SK-N-SH (cell line): ENCODE results near the gene DSCAM. TPM values are rescaled to one million over a fixed set of nuclear protein-coding genes. Genes with fewer than 3 reads are reported as not detected.

Experiments
- CTCF ChIA-PET: fragments of 300-600, 350-600 bp; formaldehyde crosslinking; extraction: SDS; loops from one replicate; lab custom pipeline; 2021; lab: Yijun Ruan, JAX
- POLR2A ChIA-PET: fragments of 350-600 bp; sonication (Branson Sonifier 250); formaldehyde crosslinking; extraction: SDS; loops from one replicate; lab custom pipeline; 2020; ENCODE audit warnings: antibody characterized with exemption, inconsistent platforms; lab: Yijun Ruan, JAX
- DNase-seq: peaks from one replicate; pipeline ENCODE4 v3.0.0; 2012
- H2AFZ ChIP-seq: fragments of 200-600 bp; sonication (generic); 2 replicates; pipeline ENCODE4 v1.8.1; 2016; ENCODE audit warnings: antibody characterized with exemption, mild to moderate bottlenecking, low read depth
- H3F3A ChIP-seq: fragments of 200-600 bp; sonication (generic); replicated peaks from 2 replicates; pipeline ENCODE3; 2016; ENCODE audit warnings: antibody characterized with exemption, mild to moderate bottlenecking; ENCODE audit not compliant: insufficient read depth
- H3K27ac ChIP-seq, 2 experiments: fragments of 200-500 bp in 1 of 2; fragments of 200-600 bp in 1 of 2; sonication (Bioruptor generic) in 1 of 2; sonication (generic), shearing (Covaris generic) in 1 of 2; 2 replicates each; pipeline versions ENCODE4 v1.5.1 to v1.6.1; 2014 to 2016; ENCODE audit warnings: low read depth in 2 of 2, inconsistent platforms in 1 of 2, low read length in 1 of 2, mild to moderate bottlenecking in 1 of 2, mixed read lengths in 1 of 2
- H3K27me3 ChIP-seq: fragments of 200-600 bp; sonication (generic), shearing (Covaris generic); 2 replicates; pipeline ENCODE4 v1.6.1; 2016; ENCODE audit warnings: mixed run types; ENCODE audit not compliant: insufficient read depth
- H3K36me3 ChIP-seq, 2 experiments: fragments of 200-500 bp in 1 of 2; fragments of 200-600 bp in 1 of 2; sonication (Bioruptor generic) in 1 of 2; sonication (generic) in 1 of 2; replicated peaks in 1 of 2; 2 replicates each; pipeline versions ENCODE3 to v1.5.1; 2014 to 2016; ENCODE audit warnings: low read length in 1 of 2, mild to moderate bottlenecking in 1 of 2; ENCODE audit not compliant: insufficient read depth in 2 of 2, control insufficient read depth in 1 of 2
- H3K4me1 ChIP-seq, 2 experiments: fragments of 200-500 bp in 1 of 2; fragments of 200-600 bp in 1 of 2; sonication (Bioruptor generic) in 1 of 2; sonication (generic), shearing (Covaris generic) in 1 of 2; 2 replicates each; pipeline versions ENCODE4 v1.5.1 to v1.6.1; 2014 to 2016; ENCODE audit warnings: low read depth in 1 of 2, low read length in 1 of 2, mixed run types in 1 of 2; ENCODE audit not compliant: insufficient read depth in 2 of 2, control insufficient read depth in 1 of 2
- H3K4me2 ChIP-seq: fragments of 200-600 bp; sonication (generic), shearing (Covaris generic); 2 replicates; pipeline ENCODE4 v1.6.1; 2017; ENCODE audit warnings: mixed run types
- H3K4me3 ChIP-seq, 2 experiments: fragments of 200-500 bp in 1 of 2; fragments of 200-600 bp in 1 of 2; sonication (Bioruptor generic) in 1 of 2; sonication (generic), shearing (Covaris generic) in 1 of 2; 2 replicates each; pipeline versions ENCODE4 v1.5.1 to v1.8.1; 2014 to 2016; ENCODE audit warnings: low read depth in 2 of 2, inconsistent platforms in 1 of 2, low read length in 1 of 2, mild to moderate bottlenecking in 1 of 2, mixed read lengths in 1 of 2, moderate library complexity in 1 of 2
- H3K79me2 ChIP-seq: fragments of 200-600 bp; sonication (generic); 2 replicates; pipeline ENCODE4 v1.8.1; 2017; ENCODE audit warnings: mild to moderate bottlenecking; ENCODE audit not compliant: insufficient read depth
- H3K9ac ChIP-seq: fragments of 200-600 bp; sonication (generic); 2 replicates; pipeline ENCODE4 v1.6.1; 2017; ENCODE audit warnings: mixed run types
- H3K9me2 ChIP-seq: fragments of 200-600 bp; sonication (generic); 2 replicates; pipeline ENCODE4 v1.6.1; 2017; ENCODE audit warnings: mixed run types
- H3K9me3 ChIP-seq: fragments of 200-600 bp; sonication (generic); 2 replicates; pipeline ENCODE4 v1.6.1; 2017; ENCODE audit warnings: mixed run types, mild to moderate bottlenecking, moderate library complexity
- H4K20me1 ChIP-seq: fragments of 200-600 bp; sonication (generic); 2 replicates; pipeline ENCODE4 v1.6.1; 2017; ENCODE audit warnings: mild to moderate bottlenecking, mixed run types; ENCODE audit not compliant: insufficient read depth
- CHD2 ChIP-seq: fragments of 150-350 bp; IDR thresholded peaks from 2 replicates; pipeline ENCODE4 v1.6.1; 2018; ENCODE audit warnings: low read length; ENCODE audit not compliant: partially characterized antibody
- ELF1 ChIP-seq: IDR thresholded peaks from 2 replicates; pipeline ENCODE4 v1.4.0; 2012
- EP300 ChIP-seq, 2 experiments: IDR thresholded peaks; 2 replicates each; pipeline versions ENCODE4 v1.4.0 to v1.6.1; 2012; ENCODE audit warnings: borderline replicate concordance in 1 of 2, low read depth in 1 of 2, low read length in 1 of 2
- EZH2phosphoT487 ChIP-seq: fragments of 200-600 bp; sonication (generic); IDR thresholded peaks from 2 replicates; pipeline ENCODE4 v1.6.1; 2017; ENCODE audit warnings: low read depth, mixed run types, mild to moderate bottlenecking, antibody characterized with exemption, moderate library complexity, borderline replicate concordance
- FOXM1 ChIP-seq: IDR thresholded peaks from 2 replicates; pipeline ENCODE4 v1.4.0; 2012; ENCODE audit warnings: low read depth, mild to moderate bottlenecking
- GABPA ChIP-seq: IDR thresholded peaks from 2 replicates; pipeline ENCODE4 v1.4.0; 2012; ENCODE audit warnings: low read depth, mild to moderate bottlenecking
- GATA2 ChIP-seq: sonication (generic); formaldehyde crosslinking; IDR thresholded peaks from 2 replicates; pipeline ENCODE4 v1.5.0; 2020; ENCODE audit warnings: mild to moderate bottlenecking, missing genetic modification reagents
- IRF3 ChIP-seq: fragments of 150-350 bp; IDR thresholded peaks from 2 replicates; pipeline ENCODE4 v1.6.1; 2016; ENCODE audit warnings: mild to moderate bottlenecking, low read depth, low read length
- JUND ChIP-seq: IDR thresholded peaks from 2 replicates; pipeline ENCODE4 v1.4.0; 2012
- MAX ChIP-seq: IDR thresholded peaks from 2 replicates; pipeline ENCODE4 v1.4.0; 2012; ENCODE audit warnings: low read depth
- MEF2A ChIP-seq: IDR thresholded peaks from 2 replicates; pipeline ENCODE4 v1.4.0; 2012; ENCODE audit warnings: low read depth, borderline replicate concordance
- MXI1 ChIP-seq: IDR thresholded peaks from 2 replicates; pipeline ENCODE4 v1.6.1; 2012; ENCODE audit warnings: mild to moderate bottlenecking, low read depth, low read length, improper control_type of control experiment
- PBX3 ChIP-seq: IDR thresholded peaks from 2 replicates; pipeline ENCODE4; 2012
- POLR2AphosphoS5 ChIP-seq: IDR thresholded peaks from 2 replicates; pipeline ENCODE4 v1.6.1; 2012; ENCODE audit warnings: low read depth, low read length
- RCOR1 ChIP-seq: fragments of 150-350 bp; IDR thresholded peaks from 2 replicates; pipeline ENCODE4 v1.6.1; 2017; ENCODE audit warnings: antibody characterized with exemption, low read length
- SIN3A ChIP-seq: IDR thresholded peaks from 2 replicates; pipeline ENCODE4 v1.6.1; 2012; ENCODE audit warnings: low read depth, mild to moderate bottlenecking, low read length, moderate library complexity, borderline replicate concordance
- SMC3 ChIP-seq: IDR thresholded peaks from 2 replicates; pipeline ENCODE4 v1.6.1; 2012; ENCODE audit warnings: low read depth, low read length, improper control_type of control experiment
- TAF1 ChIP-seq: IDR thresholded peaks from 2 replicates; pipeline ENCODE4 v1.6.1; 2012; ENCODE audit warnings: low read depth, mild to moderate bottlenecking, low read length, moderate library complexity, borderline replicate concordance
- TCF12 ChIP-seq: IDR thresholded peaks from 2 replicates; pipeline ENCODE4 v1.4.0; 2012
- TEAD4 ChIP-seq: IDR thresholded peaks from 2 replicates; pipeline ENCODE4 v1.4.0; 2012; ENCODE audit warnings: mild to moderate bottlenecking, borderline replicate concordance; ENCODE audit not compliant: insufficient read depth
- USF1 ChIP-seq: IDR thresholded peaks from 2 replicates; pipeline ENCODE4 v1.4.0; 2012; ENCODE audit warnings: low read depth, borderline replicate concordance
- YY1 ChIP-seq: IDR thresholded peaks from 2 replicates; pipeline ENCODE4 v1.4.0; 2012; ENCODE audit warnings: low read depth, mild to moderate bottlenecking
- ZBTB33 ChIP-seq: IDR thresholded peaks from 2 replicates; pipeline ENCODE4 v1.4.0; 2012; ENCODE audit warnings: low read depth, borderline replicate concordance
- WGBS: methylation state at CpG from one replicate; pipeline ENCODE4 v1.1.6; 2017; ENCODE audit warnings: low lambda C conversion rate; 5-methylcytosine and 5-hydroxymethylcytosine counted together
- polyA plus RNA-seq, 3 experiments: library from polyadenylated mRNA; depleted of rRNA; stranded (reverse); fragments of >200 nt; gene quantifications; 2 replicates each; pipeline ENCODE4 v1.2.3, GENCODE V29; 2012

DSCAM gene
- polyA plus RNA-seq, 1 of the 3 experiments (the other 2 are of a cell fraction) = not detected

- H2AFZ ChIP-seq = no peak overlapping the region
- no peak overlapping the region for H3K4me2 ChIP-seq
- H3K27ac ChIP-seq = no peak overlapping the region
- no peak overlapping the region for H3K9ac ChIP-seq
- no peak overlapping the region for H3K4me3 ChIP-seq
- H3F3A ChIP-seq = no peaks in the 10 kb centered on the region
- no peak for DNase-seq
- H3K9me2 ChIP-seq = no peaks in the 10 kb centered on the region
- TF ChIP-seq POLR2AphosphoS5 = no peak
- TF ChIP-seq MXI1 = no peak
- no peak for TF ChIP-seq RCOR1
- TF ChIP-seq TAF1 = no peak
- no peak for TF ChIP-seq MAX
- no peak for TF ChIP-seq ZBTB33
- no peak for TF ChIP-seq GABPA
- TF ChIP-seq PBX3 = no peak
- no peak for TF ChIP-seq TEAD4
- TF ChIP-seq SIN3A = no peak
- TF ChIP-seq GATA2 (CRISPR knock-in tag) = no peak
- TF ChIP-seq ELF1 = no peak
- TF ChIP-seq JUND = no peak
- TF ChIP-seq TCF12 = no peak
- no peak for TF ChIP-seq YY1
- TF ChIP-seq, all 33 proteins: peak for 0
- no peaks in the 10 kb centered on the region for H4K20me1 ChIP-seq
- POLR2A ChIA-PET = no interaction called here
- no peaks in the 10 kb centered on the region for H3K27me3 ChIP-seq
- H3K36me3 ChIP-seq = no peaks in the 10 kb centered on the region
- 0% methylated on average over 3 of the region's 3 CpGs for WGBS
- no peaks in the 10 kb centered on the region for H3K79me2 ChIP-seq
- no peaks in the 10 kb centered on the region for H3K9me3 ChIP-seq
- CTCF ChIA-PET = interaction anchor here (0.6 kb wide), 1 partner anchor 186 kb away, joined by 3 read pairs; no protein-coding TSS in a partner anchor
- no peaks in the 10 kb centered on the region for H3K4me1 ChIP-seq
Observed at GRCh38 chr21:40736145-40736544, 110.8 kb downstream of the DSCAM start.

- Histone ChIP-seq H3F3A (no peaks in the 10 kb centered on the region), H4K20me1 (no peaks in the 10 kb centered on the region), H3K4me2 (no peak overlapping the region), H3K9ac (no peak overlapping the region), H3K4me1 (no peaks in the 10 kb centered on the region; a peak in 1 of 4 replicates), H3K9me3 (0 out of 2 replicates have a peak, but pooled peaks cover 7% of the 10 kb centered on the region), H3K9me2 (no peaks in the 10 kb centered on the region), H3K27me3 (no peaks in the 10 kb centered on the region), H3K36me3 (no peaks in the 10 kb centered on the region), H3K79me2 (no peaks in the 10 kb centered on the region), H3K27ac (no peak overlapping the region), H2AFZ (no peak overlapping the region), H3K4me3 (no peak overlapping the region)
- ChIA-PET CTCF (no interaction called here), POLR2A (no interaction called here)
- 22% methylated on average over 3 of the region's 3 CpGs for WGBS
- DNase-seq = no peak
- TF ChIP-seq IRF3 = no peak
- TF ChIP-seq FOXM1 = no peak
- TF ChIP-seq SIN3A = no peak
- no peak for TF ChIP-seq ELF1
- TF ChIP-seq SMC3 = no peak
- TF ChIP-seq USF1 = no peak
- no peak for TF ChIP-seq JUND
- no peak for TF ChIP-seq EP300 (IDR thresholded peaks at IDR 0.05; ENCODE audit: borderline replicate concordance in 1 of 2, low read depth in 1 of 2, low read length in 1 of 2)
- no peak for TF ChIP-seq TAF1
- no peak for TF ChIP-seq MEF2A
- no peak for TF ChIP-seq EZH2phosphoT487
- TF ChIP-seq CHD2 = no peak
- no peak for TF ChIP-seq GABPA
Observed at GRCh38 chr21:40733024-40733397, 113.9 kb downstream of the DSCAM start.
